ENCODE results near the gene APMAP.

- TF ChIP-seq EZH2phosphoT487 (IDR thresholded peaks at IDR 0.05; ENCODE audit: borderline replicate concordance, low read depth, low read length), result no peak
- peak; percentile 89 for TF ChIP-seq CTCF (conservative IDR thresholded peaks at IDR 0.05; ENCODE audit: low read length)
These were observed 74.6 kb downstream of the APMAP start for GRCh38 chr20:24917797-24918578.
